HG02610 (cell line): ENCODE measurements around the gene MAPKAP1.

Experiments used
- ATAC-seq: cut with Tn5 transposase; IDR thresholded peaks from one replicate; pipeline ENCODE4 v1.9.1; 2021; ENCODE audit warnings: mild to moderate bottlenecking, moderate library complexity; ENCODE audit not compliant: unreplicated experiment

Gene MAPKAP1

DNA sequence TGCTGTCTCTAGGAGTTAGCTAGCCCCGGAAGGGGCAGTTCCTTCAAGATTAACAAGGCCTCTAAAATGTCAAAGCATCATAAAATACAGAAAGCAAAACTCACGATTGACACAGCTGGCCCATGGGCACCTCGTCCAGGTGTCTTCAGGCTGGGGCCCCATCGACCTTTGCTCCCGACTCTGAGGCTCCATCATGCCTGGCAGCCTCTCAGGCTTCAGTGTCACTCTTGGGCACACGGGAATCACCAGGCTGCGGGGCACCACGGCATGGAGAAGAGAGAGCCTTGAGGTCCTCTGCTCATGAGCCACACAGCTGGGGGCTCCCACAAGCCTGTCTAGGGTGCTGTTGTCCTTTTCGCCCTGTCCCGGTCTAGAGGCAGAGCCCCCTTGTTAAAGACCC lies 284.2 kb downstream of the MAPKAP1 start:
- no peak for ATAC-seq

- no peak for ATAC-seq
Measured at GRCh38 chr9:125421591-125422181, 285.3 kb downstream of the MAPKAP1 start.

DNA sequence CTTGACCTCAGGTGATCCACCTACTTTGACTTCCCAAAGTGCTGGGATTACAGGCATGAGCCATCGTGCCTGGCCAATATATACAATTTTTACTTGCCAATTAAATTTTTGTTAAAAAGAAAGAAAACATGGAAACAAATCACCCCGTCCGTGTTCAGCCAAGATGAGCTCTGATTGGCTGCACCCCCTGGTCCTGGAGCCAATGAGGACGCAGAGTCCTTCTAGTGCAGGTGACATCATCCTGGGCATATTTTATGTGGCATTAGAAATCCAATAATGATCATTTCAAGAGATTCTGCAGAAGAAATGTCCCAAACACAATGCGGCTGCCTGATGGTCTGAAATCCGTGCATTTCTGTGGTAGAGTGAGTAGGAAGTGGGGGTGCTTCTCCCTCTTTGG lies 285.8 kb downstream of the MAPKAP1 start:
- ATAC-seq: no peak

DNA sequence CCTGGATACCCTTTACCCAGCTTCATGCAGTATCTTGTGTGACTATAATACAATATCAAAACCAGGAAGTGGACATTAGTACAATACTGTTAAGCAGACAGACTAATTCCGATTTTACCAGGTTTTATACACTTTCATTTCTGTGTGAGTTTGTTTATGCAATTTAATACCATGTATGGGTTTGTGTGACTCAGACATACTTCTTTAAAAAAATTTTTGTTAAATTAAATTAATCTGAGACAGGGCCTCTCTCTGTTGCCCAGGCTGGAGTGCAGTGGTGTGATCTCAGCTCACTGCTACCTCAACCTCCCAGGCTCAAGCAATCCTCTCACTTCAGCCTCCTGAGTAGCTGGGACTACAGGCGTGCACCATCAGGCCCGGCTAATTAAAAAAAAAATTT lies 288.6 kb downstream of the MAPKAP1 start:
- no peak for ATAC-seq

DNA sequence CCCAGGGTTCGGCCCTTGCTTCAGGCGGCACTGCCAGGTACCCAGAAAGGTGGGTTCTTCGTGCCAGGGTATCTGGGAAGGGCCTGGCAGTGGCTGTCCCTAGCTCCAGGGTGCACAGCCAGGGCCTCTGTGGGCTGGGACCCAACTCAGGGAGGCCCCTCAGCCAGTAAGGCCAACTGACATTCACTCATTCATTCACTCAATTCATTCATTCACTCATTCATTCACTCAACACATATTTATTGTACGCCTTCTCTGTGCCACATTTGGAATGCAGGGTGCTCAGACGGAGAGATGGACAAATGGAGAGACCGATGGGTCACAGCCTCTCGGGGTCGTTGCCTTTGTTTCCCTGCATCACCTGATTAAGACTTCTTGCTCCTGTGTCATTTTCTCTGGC lies 290.5 kb downstream of the MAPKAP1 start:
- ATAC-seq: no peak

- no peak for ATAC-seq
Measured at GRCh38 chr9:125415583-125416460, 291.2 kb downstream of the MAPKAP1 start.

DNA sequence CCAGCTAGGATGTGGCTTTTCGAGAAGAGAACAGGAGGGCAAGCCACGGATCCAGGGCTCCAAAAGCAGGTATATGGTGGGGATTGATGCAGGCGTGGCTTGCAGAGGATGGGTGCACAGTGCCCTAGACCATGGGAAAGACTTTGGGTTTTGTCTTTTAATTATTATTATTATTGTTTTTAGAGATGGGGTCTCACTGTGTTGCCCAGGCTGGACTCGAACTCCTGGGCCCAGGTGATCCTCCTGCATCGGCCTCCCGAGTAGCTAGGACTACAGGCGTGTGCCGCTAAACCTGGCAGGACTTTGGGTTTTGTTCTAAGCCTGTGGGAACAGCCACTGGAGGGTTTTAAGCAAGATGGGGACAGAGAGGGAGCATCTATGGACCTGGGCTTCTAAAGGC lies 293.4 kb downstream of the MAPKAP1 start:
- ATAC-seq: no peak

DNA sequence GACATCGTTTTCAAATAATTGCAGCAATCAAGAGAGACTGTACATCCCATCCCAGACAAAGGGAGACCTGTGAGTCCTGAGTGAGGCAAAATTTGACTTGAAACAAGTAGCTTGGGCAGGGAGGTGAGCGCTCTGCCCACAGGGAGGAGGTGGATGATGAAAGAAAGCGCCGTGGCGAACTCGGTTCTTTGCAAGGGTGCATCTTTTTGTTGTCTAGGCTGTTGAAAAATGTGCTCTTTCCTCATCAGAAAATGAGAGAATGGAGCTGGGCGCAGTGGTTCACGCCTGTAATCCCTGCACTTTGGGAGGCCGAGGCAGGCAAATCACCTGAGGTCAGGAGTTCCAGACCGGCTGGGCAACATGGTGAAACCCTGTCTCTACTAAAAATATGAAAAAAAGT lies 294.8 kb downstream of the MAPKAP1 start:
- ATAC-seq: no peak

DNA sequence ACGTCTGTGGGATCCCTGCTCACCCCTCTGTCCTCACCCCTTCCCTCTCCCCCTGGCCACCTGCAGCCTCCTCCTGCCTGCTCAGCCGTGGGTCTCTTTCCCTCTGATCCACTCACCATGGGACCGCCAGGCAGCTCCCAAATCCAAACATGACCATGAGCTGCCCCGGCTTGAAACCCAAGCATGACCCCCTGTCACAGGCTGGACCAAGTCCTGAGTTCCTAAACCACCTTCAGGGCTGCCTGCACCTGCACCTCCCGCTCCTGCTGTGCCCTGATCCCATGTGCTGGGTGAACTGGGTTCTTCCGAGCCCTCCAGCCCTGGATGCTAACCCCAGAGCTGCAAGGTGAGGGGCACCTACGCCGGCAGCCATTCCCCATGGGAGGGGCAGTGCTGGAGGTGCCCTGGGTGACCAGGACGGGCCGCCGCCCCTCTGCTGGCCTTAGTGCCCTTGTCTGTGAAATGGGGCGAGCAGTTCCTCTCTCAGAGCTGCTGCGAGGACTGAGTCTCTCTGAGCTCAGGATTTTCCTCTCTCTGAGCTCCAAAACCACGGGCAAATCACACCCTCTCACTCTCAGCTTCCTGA lies 295.7 kb downstream of the MAPKAP1 start:
- ATAC-seq: no peak

DNA sequence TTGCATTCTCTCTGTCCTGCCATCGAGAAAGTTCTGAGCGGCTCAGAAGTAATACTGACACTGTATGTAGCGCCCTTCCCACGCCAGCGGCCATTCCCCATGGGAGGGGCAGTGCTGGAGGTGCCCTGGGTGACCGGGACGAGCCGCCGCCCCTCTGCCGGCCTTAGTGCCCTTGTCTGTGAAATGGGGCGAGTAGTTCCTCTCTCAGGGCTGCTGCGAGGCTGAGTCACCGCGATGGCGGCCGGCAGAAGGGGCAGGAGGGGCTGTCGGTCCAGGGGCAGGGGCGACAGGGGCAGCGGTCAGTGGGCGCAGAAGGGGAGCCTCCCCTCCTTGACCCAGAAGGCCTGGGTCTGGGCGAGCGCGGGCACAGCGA lies 296.5 kb downstream of the MAPKAP1 start:
- no peak for ATAC-seq

GRCh38 chr9:125409637-125410521 lies 297.1 kb downstream of the MAPKAP1 start:
- no peak for ATAC-seq

- ATAC-seq: no peak
Measured at GRCh38 chr9:125409217-125409636, 297.8 kb downstream of the MAPKAP1 start.

DNA sequence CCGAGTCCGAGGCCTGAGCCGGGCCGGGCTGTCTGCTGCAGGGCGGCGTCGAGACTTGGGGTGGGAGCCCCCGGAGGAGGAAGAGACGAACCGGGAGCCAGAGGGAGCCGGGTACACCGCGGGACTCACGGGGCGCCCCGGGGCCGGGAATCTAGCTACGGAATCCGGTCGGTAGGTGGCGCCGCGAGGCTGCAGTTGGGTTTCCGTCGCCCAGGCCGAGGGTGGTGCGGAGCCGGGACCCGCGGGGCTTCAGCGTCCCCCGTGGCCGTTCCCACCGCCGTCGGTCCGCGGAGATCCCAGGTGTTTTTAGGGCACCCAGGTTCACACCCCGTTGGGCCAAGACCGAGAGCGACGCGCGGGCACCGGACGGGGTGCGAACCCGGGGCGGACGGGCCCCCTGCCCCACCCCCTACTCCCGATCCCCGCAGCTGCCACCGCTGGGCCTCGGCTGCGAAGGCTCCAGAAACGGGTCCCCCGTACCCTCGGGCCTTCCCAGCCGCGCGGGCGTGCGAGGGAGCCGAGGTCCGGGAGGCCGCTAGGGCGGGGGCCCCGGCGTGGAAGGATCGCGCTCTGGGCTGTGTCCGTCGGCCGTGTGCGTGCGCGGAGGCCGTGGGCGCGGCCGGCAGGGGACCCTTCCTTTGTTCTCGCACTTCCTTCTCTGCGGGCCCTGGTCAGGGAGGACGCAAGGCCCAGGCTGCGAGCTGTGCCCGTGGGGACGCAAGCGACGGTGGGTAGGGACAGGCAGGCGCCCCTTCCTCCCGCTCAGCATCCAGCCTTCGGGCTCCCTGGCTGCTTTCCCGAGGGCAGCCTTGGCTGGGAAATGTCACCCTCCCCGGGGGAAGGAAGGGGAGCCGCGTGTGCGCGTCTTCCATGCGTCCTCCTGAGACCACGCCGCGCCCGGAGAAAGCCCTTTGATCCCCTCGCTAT lies 298.8 kb downstream of the MAPKAP1 start:
- ATAC-seq: peak; percentile 63

DNA sequence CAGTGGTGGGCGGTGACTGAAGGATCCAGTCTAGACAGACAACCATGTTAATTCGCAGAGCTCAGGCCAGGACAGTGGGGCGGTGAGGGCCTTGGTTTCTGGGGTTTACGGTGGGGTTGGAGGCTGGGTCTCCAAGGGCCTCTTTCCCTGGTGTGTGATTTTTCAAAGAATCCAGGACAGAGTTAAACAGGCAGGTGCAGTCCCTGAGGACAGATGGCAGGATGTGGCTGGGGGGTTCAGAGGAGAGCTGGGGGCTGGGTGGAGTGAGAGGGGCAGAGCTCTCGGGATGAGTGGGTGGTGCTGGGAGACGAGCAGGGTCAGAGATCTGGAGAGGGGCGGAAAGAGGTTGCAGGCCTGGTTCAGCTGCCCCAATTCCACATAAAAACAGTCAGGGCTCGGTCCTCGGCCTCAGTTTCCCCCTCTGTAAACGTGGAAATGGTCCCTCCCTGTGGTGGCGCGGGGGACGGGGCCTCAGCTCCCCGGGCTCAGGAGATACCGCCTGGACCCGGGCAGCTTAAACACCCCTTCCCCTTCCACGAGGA lies 299.5 kb downstream of the MAPKAP1 start:
- no peak for ATAC-seq

DNA sequence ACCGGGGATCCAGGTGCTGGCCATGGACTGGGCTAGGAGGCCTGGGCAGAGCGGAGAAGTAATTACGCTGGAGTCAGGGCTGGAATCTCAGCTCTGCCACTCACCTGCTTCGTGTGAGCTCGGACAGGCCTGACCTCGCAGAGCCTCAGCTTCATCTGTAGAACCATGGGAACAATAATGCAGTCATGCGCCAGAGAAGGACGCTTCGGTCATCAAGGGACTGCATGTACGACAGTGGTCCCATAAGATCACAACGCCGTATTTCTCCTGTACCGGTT lies 300.3 kb downstream of the MAPKAP1 start:
- ATAC-seq: no peak

DNA sequence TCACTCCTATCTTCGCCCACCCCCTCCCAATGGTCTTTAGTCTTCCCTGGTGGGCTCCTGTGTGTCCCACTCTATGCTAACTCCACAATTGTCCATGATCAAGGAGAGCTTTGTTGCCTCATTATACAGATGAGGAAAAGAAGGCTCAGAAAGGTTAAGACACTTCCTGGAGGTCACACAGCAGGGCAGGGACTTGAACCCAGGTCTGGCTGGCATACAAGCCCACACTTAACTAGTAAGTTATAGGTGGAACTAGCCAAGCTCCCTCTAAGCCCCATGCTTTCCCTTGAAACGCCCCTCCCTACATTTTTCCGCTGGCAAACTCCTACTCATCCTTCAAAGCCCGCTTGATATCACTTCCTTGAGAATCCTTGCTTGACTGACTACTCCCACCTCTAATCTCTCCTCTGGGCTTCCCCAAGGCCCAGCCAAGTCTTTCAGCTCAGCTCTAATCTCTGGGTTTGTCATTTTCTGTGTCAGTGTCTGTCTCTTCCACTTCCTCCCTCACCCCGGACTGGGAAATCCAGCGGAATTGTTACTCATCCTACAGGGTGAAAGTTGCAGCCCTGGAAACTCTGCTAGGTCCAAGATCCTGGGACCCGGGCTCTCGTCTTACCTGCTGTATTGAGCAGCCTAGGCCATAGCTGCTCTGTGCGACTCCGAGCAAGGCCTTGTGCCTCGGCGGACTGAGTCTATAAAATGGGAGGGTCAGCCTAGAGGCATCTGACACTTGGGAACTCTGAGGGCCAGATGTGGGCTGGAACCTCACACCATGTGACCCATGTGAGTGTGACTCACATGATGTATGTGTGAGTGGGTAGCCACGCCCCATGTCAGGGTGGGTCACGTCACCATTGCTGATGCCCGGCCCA lies 300.8 kb downstream of the MAPKAP1 start:
- no peak for ATAC-seq

DNA sequence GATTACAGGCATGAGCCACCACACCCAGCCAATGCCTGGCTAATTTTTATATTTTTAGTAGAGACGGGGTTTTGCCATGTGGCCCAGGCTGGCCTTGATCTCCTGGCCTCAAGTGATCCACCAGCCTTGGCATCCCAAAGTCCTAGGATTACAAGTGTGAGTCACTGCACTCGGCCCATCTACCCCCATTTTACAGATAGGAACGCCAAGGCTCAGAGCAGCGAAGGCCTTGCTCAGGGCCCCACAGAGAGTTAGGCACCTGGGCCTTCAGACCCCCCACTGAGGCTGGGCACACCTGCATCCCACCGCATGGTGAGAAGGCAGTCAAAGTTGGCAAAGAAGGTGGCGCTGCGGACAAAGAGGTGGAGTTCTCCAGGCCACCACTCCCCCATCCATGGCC lies 302.3 kb downstream of the MAPKAP1 start:
- no peak for ATAC-seq

DNA sequence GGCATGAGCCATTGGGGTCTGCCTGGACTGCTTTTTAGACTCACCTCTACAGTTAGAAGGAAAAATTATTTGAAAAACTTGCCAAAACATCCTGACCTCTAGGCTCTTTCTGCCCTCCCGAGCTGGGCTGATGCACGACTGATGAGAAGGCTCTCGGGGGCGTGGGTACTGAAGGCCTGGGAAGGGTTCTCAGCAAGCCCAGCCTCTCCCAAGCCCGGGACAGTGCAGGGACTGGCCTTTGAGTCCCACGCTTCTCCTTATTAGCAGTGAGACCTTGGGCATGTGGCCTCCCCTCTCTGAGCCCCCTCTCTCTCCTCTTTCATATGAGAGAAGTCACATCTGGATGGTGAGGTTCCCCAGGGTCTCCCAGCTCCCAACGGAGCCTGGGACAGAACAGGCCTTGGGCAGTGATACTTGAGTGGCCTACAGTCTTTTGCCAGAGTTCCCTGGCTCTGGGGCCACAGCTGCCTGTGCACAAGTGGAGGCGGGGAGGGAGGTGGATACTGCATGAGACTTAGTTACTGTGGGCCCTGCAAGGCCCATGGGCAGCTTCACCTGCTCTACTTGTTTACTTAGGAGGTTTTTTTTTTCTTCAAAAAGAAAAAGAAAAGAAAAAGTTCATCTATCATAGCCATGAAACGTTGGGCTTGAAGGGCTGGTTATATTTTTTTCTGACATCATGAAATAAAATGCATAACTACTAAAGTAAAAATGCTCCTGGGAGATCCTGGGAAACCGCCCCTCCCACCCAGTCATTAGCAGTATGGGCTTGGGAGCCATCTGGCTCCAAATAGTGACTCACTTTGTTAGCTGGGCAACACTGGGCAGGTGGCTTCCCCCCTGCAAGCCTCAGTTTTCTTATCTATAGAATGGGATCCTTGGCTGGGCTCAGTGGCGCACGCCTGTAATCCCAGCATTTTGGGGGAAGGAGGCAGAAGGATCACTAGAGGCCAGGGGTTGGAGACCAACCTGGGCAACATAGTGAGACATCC lies 306.0 kb downstream of the MAPKAP1 start:
- no peak for ATAC-seq
